GM19239 (cell line): ENCODE results near the gene ARHGAP24.
"Not testable (repeated sequence)": the region's sequence is repeated elsewhere in the genome, so short reads cannot be mapped to it uniquely, and the experiment has no call there.

ENCODE experiments used
- DNase-seq: peaks from one replicate; pipeline ENCODE4 v3.0.0; 2011; ENCODE audit warnings: low spot score; ENCODE audit not compliant: insufficient read length
- FAIRE-seq: peaks from 2 replicates; lab custom pipeline; 2011; peaks lifted over from hg19 to GRCh38; lab: Jason Lieb, UNC

The ARHGAP24 gene

DNA sequence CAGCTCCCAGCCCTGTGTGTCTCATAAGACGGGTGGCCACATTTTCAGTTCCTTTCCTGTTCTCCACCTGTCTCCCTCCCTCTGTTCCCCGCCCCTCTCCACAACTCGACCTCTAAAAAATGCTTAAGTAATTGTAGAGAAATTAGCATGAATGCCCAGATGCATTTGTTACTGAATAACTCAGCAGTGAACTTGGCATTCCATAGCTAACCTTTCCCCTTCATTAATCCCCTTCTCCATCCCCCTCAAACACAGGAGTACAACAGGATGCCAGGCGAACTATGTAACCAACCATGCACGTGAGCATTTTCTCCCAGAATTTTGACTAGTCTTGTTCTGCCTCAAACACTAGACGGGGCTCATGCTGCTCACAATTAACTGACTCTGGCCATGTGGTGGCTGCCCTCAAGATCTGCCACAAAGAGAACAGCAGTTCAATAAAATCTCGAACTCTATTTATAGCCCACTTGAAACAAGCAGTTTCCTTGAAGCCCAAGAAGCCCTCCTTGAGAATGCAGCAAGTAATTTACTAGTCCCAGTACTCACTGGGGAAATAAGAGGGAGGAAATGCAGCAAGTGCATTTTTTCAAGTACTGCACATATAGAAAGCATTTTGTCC is 351.2 kb downstream of the ARHGAP24 start:
- FAIRE-seq (peak; percentile 72), DNase-seq (no peak)

GRCh38 chr4:85828027-85828890 is 353.3 kb downstream of the ARHGAP24 start:
- DNase-seq (no peak), FAIRE-seq (no peak)

- DNase-seq (no peak), FAIRE-seq (peak; percentile 14)
These were observed 354.5 kb downstream of the ARHGAP24 start for GRCh38 chr4:85829276-85830051.

- no peak for DNase-seq
- FAIRE-seq: no peak
These were observed 356.7 kb downstream of the ARHGAP24 start for GRCh38 chr4:85831647-85832046.

DNA sequence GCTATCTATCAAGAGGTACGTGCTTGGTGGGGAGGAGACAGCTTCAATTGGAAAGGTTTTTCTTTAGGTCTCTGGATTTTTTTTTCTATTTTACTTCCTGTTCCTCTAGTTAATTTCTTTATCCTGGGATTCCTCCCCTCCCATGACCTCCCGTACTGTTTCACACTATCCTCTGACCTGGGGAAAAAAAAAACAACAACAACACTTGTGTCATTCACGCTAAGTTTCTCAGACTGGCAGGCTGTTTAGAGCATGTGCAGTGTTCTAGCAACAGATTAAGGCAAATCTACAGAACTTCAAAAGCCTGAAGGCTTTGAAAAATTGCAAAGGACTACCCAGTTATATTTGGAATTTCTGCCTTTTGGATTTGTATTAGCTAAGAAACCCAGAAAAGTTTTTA is 358.4 kb downstream of the ARHGAP24 start:
- no peak for FAIRE-seq
- DNase-seq: no peak

DNA sequence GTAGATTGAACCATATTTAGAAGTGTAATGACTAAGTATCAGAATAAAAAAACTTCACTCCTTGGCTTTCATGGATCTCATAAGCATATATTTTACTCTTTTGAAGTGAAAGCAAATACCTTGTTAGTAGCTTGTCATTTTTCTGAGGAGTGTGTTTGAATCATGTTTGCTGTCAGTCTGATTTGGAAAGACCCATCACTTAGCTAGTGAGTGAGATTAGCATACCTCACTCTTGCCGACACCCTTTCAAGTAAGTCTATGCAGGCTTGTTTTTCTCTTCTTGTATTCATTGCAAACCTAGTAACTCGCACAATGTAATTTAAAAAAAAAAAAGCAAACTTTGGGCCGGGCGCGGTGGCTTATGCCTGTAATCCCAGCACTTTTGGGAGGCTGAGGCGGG is 360.0 kb downstream of the ARHGAP24 start:
- DNase-seq (no peak), FAIRE-seq (no peak)

DNA sequence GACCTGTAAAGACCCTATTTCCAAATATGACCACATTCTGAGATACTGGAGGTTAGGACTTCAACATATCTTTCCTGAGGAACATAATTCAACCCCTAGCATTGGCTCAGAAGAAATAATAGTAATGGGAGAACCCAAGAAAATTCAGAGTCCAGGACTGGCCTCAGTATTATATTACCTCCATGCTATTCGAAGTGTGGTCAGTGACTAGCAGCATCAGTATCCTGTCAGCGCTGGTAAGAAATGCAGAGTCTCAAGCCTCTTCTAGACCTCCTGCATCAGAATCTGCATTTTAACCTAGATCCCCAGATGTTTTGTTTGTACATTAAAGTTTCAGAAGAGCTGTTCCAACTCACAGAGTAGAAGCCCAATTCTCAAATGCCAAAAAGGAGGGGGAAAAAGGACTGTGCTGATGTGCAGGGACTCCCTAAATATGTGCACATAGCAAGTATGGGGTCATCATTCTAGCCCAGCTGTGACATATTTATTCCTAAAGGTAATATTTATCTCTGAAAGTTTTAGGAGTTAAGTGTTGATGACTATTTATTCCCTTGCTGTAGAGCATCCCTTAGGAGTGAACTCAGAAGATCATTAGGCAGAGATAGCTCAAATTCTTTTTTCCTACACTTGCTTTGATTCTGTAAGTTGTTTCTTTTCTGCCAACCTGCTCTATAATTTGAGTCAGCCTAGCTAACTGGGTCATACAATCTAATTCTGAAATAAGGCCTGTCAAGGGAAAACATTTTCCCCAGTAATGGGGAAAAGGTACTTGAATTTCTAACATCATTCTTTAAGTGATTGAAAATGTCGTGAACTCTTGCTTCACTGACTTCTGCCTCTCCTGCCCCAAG is 361.9 kb downstream of the ARHGAP24 start:
- FAIRE-seq (no peak), DNase-seq (no peak)

- no peak for FAIRE-seq
These were observed 362.4 kb downstream of the ARHGAP24 start for GRCh38 chr4:85837439-85837733.

GRCh38 chr4:85839981-85840451 is 365.1 kb downstream of the ARHGAP24 start:
- DNase-seq, FAIRE-seq: not testable (repeated sequence)

More at GRCh38 chr4:85837439-85837733, 362.4 kb downstream of the ARHGAP24 start:
- no peak for DNase-seq

GRCh38 chr4:85842540-85842939 is 367.6 kb downstream of the ARHGAP24 start:
- FAIRE-seq (no peak), DNase-seq (no peak)

- FAIRE-seq, DNase-seq: not testable (repeated sequence)
These were observed 378.8 kb downstream of the ARHGAP24 start for GRCh38 chr4:85853740-85854139.

DNA sequence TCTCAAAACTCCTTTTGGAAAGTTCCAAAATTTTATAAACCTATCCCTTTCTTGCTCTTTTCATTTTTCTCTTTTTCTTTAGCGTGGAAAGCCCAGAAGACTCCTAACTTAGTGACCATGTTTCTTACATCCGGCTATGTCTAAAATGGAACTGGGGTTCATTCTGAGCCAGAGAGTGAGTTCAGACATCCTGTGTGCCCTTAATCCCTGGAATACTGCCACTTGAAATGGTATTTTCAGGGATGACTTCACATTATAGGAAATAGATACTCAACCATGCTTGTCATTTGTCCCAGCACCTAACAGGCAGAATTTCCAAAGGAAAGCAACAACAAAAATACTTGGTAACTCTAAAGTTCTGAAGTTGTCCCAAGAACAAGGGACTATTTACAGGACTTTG is 379.6 kb downstream of the ARHGAP24 start:
- no peak for DNase-seq
- no peak for FAIRE-seq

- no peak for FAIRE-seq
- no peak for DNase-seq
These were observed 385.3 kb downstream of the ARHGAP24 start for GRCh38 chr4:85860066-85860740.

GRCh38 chr4:85861064-85861765 is 386.3 kb downstream of the ARHGAP24 start:
- no peak for DNase-seq
- no peak for FAIRE-seq

GRCh38 chr4:85862896-85863295 is 387.9 kb downstream of the ARHGAP24 start:
- FAIRE-seq (no peak), DNase-seq (no peak)

DNA sequence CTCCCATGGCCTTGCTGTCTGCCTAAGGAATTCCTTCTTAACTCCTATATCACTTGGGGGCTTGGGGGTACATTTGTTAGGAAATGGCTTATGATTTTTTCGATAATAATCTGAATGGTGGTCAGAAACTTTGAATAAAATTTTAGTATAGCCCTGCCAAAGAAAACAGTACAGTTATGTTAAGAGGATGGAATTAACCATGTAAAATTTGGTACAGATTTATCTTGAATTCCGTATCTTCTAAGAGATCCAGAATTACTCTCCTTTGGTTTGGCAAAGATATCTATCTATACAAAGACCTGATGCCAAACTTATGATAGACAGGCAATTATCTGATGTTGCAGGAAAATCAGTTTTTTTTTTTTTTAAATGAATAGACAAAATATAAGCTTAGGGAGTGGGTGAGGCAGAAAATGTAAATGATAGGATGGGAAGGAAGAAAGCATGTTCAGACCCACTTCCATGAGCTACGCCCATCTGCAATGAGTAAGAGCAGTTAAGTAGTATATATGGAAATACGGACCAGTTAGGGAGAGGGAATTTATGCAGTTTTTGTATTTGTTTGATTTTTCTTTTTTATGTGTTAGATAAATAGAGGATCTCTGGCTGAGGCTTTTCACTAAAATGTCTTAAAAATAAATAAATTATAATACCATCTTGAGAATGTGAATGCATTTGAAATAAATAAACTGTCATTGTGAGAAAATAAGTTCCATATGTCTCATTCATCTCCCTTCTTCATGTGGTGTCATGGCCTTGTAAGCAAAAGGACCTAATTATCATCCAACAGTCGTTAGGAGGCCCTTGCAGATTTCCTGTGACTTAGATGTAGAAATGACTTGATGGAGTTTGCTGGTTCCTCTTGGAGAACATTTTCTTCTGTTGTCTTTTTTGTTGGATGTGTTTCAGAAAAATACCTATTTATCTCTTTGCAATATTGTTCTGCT is 389.6 kb downstream of the ARHGAP24 start:
- FAIRE-seq (no peak), DNase-seq (no peak)

- FAIRE-seq (no peak), DNase-seq (no peak)
These were observed 390.3 kb downstream of the ARHGAP24 start for GRCh38 chr4:85865256-85865655.

- DNase-seq: no peak
- no peak for FAIRE-seq
These were observed 391.6 kb downstream of the ARHGAP24 start for GRCh38 chr4:85866508-85866907.
